GM21786 (cell line): ENCODE measurements around the gene CLDN24.

Source experiments
- ATAC-seq: cut with Tn5 transposase; IDR thresholded peaks from one replicate; pipeline ENCODE4 v1.9.1; 2021; ENCODE audit not compliant: unreplicated experiment

CLDN24 gene

DNA sequence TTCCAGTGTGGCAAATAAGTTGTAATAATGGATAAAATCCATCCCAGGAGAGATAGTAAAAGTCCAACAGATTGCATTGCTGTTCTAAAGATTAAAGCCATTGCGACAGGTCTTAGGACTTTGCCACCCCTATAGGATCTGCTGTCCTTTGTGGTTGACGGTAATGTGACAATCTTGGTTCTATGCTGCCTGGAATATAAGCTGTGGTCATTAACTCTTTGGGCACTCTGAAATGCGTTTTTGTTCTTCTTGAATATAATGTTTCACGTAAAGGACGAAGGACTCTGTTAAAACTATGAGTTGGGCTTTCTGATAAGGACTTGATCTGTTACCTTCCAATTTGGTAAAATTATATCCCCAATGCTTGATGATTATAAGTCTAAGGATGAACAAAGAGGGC lies at the start of gene CLDN24:
Gene CLDN24, minus strand, starts transcription at position 101 of the 400 bp plus-strand sequence. Its CDS starts 0 bp downstream, at position 101.
- no peak for ATAC-seq

DNA sequence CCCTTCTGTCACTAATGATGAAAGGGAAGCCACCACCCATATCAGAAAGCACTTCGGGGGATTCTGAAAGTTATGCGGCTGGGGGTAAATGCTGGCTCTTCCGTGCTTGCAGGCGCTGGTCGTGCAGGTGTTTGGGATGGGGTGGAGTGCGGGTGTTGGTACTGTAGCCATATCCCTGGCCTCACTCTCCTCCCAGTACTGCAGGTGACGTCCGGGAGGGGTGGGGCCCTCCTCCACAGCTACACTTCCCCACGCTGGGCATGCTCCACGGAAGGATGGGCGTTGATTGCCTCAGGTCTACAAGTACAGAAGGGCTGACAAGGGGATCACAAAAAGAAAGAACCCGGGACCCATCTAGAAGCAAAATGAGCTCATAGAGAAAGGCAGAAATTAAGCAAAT lies 48.6 kb upstream of the CLDN24 start:
- ATAC-seq, result no peak

DNA sequence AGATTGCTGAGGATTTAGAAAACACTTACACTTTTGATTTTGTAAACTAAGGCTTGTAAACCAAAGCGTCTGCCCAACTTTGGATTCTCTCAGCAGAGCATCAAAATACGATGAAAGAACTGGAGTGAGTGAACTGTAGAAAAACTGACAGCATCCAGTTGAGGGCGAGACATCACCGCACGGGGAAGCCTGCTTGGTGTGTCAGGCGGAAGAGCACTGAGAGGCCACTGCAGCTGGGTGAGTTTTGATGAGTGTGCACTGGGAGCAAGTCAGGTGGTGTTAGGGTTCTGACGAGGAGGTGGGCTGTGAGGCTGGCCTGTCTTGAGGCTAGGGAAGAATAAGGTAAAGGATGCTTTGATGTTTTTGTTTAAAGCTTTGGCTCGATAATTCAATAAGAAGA lies 46.8 kb upstream of the CLDN24 start:
- no peak for ATAC-seq

DNA sequence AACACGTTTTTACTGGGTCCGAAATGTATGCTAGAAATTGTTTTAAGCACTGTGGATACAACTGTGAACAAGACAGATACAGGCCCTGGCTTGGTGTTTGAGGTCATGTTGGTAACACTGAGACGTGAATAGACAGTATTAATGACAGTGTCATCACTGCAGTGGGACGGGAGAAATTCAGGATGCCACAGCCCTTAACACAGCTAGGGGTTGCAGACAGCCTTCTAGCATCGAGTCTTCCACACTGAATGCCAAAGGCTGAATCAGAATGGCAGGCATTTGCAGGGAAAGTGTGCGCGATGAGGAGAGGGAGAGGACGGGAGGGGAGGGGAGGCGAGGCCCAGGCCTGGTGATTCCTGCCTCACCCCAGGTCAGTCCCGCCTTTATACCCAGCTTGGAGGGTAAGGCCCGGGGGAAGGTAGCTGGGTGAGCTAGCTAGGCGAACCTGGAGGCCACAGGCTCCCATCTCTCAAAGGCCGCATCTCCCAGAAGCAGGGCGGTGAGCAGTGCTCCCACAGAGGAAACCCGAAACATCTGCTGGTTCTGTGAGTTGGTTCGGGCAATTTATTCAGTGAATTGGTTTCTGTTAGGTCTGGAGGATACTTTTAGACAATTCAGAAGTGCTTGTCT lies 44.1 kb upstream of the CLDN24 start:
- no peak for ATAC-seq

DNA sequence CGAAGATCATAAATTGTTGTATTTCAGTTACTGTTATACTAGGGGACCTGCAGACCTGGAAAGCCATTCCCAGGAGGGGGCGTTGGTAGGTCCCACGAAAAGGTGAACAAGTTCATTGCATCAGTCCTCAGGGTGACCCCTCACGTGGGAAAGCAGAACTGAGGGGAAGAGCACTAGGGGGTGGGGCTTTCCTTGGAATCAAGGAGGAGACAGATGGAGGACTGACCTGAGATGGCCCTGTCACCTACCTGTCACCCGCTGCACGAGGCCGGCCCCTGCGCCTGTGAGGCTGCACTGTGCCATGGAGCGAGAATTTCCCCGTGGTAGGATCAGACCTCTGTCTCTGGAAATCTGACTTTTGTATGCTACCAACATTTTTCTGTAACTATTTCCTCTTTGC lies 41.8 kb upstream of the CLDN24 start:
- no peak for ATAC-seq

- no peak for ATAC-seq
Measured at GRCh38 chr4:183362916-183363542, 40.8 kb upstream of the CLDN24 start.

- no peak for ATAC-seq
Measured at GRCh38 chr4:183362036-183362435, 39.8 kb upstream of the CLDN24 start.

GRCh38 chr4:183360161-183360919 lies 38.1 kb upstream of the CLDN24 start:
- no peak for ATAC-seq

GRCh38 chr4:183358215-183358755 lies 36.1 kb upstream of the CLDN24 start:
- ATAC-seq, result no peak

- no peak for ATAC-seq
Measured at GRCh38 chr4:183356931-183357675, 34.9 kb upstream of the CLDN24 start.

DNA sequence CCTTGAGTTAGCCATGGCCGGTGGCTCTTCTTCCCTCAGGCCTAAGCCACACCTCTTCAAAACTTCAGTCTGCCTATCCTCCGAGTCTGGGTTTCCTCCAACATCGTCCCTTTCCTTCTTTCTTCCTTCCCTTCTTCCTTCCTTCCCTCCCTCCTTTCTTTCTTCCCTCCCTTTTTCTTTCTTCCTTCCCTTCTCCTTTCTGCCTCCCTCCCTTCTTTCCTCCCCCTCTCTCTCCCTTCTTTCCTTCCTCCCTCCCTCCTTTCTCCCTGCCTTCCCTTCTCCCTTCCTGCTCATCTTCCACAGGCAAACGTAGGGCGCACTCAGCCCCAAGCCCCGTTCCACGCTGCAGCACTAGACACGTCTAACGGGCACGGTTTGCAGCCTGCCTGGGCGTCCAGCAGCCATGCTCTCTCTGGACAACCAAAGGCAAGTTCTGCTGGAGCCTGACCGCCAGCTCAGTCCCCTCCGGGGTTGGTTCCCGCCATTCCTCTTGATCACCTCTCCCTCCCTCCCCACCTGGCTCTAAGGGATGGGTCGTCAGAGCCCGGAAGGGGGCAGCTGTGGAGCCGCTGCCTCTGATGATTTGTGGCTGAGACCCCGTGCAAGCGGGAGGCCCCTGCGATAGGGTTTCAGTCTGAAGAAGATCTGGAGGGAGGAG lies 34.1 kb upstream of the CLDN24 start:
- ATAC-seq, result no peak

DNA sequence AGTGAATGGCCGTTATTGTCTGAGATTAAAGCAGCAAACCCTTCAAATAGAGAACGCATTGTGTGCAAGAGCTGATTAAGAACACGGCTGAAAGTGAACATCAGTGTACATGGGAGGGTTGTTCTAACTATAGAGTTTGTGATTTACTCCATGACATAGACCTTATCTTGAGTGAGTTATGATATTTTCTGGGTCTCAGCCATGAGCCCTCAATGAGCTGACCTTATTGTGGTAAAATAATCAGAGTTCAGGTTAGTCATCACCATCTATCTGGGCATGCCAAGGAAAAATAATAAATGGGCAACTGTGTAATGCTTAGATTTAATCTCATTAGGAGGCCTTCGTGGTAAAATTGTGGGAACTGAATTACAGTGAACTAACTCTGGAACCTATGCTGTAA lies 33.2 kb upstream of the CLDN24 start:
- no peak for ATAC-seq

GRCh38 chr4:183354219-183354618 lies 32.0 kb upstream of the CLDN24 start:
- ATAC-seq, result no peak

DNA sequence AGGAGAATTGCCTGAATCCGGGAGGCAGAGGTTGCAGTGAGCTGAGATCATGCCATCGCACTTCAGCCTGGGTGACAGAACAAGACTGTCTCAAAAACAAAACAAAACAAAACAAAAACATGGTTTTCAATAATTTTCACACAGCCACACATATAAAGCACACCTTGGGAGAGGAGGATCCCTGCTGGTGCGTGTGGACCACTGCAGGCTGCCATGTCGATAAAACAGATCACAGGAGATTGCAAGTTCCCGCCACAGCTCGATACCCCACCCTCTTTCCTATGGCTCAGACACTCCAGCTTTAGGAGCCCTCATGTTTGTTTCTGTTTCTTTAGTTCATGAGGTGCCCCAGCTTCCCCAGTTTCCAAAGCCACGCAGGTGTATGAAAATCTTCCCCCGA lies 31.3 kb upstream of the CLDN24 start:
- ATAC-seq, result no peak

GRCh38 chr4:183352546-183352945 lies 30.3 kb upstream of the CLDN24 start:
- no peak for ATAC-seq

DNA sequence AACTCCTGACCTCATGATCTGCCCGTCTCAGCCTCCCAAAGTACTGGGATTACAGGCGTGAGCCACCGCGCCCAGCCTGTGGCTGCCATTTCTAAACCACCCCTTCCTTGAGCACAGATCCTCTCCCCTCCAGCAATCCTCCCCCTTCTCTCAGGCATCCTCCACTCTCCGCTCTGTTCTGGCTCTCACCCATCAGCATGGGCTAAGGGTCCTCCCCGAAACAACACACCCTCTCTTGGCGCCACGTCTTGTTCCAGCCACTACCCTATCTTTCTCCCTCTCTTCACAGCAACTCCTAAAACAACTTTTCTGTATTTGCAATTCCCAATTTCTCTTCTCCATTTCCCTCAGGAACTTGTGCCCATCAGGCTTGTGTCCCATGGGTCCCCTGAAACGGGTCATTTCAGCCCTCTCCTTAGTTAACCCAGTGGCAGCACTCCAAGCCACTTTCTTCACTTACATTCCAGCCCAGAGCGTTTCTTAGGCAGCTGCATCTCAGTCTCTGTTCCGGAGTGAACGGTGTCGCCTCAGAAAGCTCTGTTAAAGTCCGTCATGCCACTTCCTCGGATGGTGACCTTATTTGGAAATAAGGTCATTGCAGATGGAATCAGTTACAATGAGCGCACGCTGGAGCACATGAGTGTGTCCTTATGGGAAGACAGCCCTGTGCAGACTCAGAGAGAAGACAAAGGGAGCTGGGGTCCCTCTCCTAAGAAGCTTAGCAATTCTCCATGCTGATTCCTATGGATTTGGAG lies 28.3 kb upstream of the CLDN24 start:
- no peak for ATAC-seq

DNA sequence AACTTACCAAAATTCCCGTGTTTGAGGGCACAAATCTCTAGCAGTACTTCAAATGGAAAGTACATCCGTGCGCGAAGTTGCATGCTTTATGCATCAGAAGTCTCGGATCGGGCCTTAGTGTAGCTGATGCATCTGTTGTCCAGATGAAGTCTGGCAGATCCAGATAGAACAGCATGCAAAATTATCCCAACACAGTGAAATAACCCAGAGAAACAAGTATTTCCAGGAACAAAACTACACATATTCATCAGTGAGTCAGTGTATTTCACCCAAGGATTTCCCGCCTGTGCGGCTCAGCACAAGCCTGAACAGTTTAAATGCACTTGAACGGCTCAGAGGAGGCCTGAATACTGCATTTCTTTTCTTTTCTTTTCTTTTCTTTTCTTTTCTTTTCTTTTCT lies 27.4 kb upstream of the CLDN24 start:
- no peak for ATAC-seq

DNA sequence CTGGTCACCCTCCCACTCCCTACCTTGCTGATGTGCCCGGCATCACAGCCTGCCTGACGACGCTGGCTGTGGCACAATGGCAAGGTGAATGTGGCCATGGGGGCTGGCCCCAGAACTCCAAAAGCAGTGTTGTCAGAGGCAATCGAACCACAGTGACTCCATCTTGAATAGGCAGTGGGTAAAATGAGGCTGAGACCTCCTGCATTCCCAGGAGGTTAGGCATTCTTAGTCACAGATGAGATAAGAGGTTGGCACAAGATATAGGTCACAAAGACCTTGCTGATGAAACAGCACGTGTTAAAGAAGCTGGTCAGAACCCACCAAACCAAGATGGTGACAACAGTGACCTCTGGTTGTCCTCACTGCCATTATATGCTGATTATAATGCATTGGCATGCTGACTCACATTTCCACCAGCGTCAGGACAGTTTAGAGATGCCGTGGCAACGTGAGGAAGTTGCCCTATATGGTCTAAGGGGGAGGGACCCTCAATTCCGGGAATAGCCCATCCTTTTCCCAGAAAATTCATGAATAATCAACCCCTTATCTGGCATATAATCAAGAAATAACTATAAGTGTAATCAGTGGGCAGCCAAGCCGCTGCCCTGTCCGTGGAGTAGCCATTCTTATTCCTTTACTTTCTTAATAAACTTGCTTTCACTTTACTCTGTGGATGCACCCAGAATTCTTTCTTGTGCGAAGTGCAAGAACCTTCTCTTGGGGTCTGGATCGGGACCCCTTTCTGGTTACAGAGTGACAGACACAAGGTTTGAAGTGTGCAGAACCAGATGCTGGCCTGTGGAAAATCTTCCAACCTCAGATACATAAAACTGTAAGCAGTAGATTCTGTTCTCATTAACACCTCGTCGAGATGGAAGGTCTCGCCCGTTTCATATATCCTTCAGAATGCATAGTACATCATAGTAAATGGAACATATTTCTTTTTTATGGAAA lies 26.8 kb upstream of the CLDN24 start:
- ATAC-seq, result no peak

DNA sequence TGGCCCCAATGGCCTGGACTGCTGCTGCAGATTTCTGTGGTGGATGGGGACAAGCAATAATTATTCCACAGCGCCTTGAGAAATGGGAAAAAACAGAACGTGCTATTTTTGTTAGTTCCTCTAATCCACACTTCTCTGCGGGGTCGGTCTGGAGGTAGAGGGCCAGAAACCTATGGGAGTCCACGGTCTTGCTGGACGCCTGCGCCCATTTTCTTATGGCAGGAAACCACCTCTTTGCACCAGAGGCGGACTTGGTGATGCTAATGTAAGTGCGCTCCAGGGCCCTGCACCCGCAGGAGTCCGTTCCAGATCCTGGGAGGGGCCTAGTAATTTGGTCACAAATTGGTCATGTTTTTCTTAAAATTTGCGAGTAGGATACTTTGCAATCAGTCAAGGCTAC lies 25.9 kb upstream of the CLDN24 start:
- ATAC-seq, result no peak
